Chondrocyte (in vitro differentiated cells): ENCODE data around the gene KIAA0232. TPM values are rescaled to one million over a fixed set of nuclear protein-coding genes. Genes with fewer than 3 reads are reported as not detected.

Source experiments
- DNase-seq: peaks from one replicate; pipeline ENCODE4 v3.0.0; 2021; ENCODE audit warnings: mixed read lengths, low spot score
- H3K27ac Mint-ChIP-seq: one replicate; pipeline ENCODE4 v1.8.0; 2021; ENCODE audit warnings: mild to moderate bottlenecking, moderate library complexity, mixed read lengths; ENCODE audit not compliant: unreplicated experiment
- H3K27me3 Mint-ChIP-seq: 2 replicates; pipeline ENCODE4 v1.8.0; 2021; ENCODE audit warnings: low read depth, mixed read lengths
- H3K36me3 Mint-ChIP-seq: 2 replicates; pipeline ENCODE4 v1.8.0; 2021; ENCODE audit warnings: low read depth, mixed read lengths
- H3K4me1 Mint-ChIP-seq: 2 replicates; pipeline ENCODE4 v1.8.0; 2021; ENCODE audit warnings: low read depth, mild to moderate bottlenecking, mixed read lengths
- H3K4me3 Mint-ChIP-seq: one replicate; pipeline ENCODE4 v1.8.0; 2021; ENCODE audit warnings: mild to moderate bottlenecking, moderate library complexity, mixed read lengths; ENCODE audit not compliant: unreplicated experiment
- H3K9me3 Mint-ChIP-seq: 2 replicates; pipeline ENCODE4 v1.8.0; 2021; ENCODE audit warnings: low read depth, mixed read lengths
- total RNA-seq: library from RNA; stranded (reverse); gene quantifications from 3 replicates; pipeline ENCODE4 v1.2.1, GENCODE V29; 2021
- TF ChIP-seq, protein P1 (sequence below): fragments of 200-600 bp; sonication (generic); IDR thresholded peaks from 2 replicates; pipeline ENCODE4 v1.5.0; 2021; ENCODE audit warnings: antibody characterized with exemption, mild to moderate bottlenecking, moderate library complexity

KIAA0232 gene
- total RNA-seq, 1 donor from 2014 or later = 24.7 TPM

GRCh38 chr4:6854098-6854744 lies 71.7 kb downstream of the KIAA0232 start:
- Mint-ChIP-seq H3K27me3 (no peaks in the 10 kb centered on the region), H3K4me1 (peaks cover 18% of the 10 kb centered on the region), H3K27ac (peak overlapping the region; percentile 5)

GRCh38 chr4:6855692-6856297 lies 73.3 kb downstream of the KIAA0232 start:
- H3K4me3 Mint-ChIP-seq = peak overlapping the region; percentile 18

More at GRCh38 chr4:6854098-6854744, 71.7 kb downstream of the KIAA0232 start:
- no peak for DNase-seq
- TF ChIP-seq, protein P1, sequence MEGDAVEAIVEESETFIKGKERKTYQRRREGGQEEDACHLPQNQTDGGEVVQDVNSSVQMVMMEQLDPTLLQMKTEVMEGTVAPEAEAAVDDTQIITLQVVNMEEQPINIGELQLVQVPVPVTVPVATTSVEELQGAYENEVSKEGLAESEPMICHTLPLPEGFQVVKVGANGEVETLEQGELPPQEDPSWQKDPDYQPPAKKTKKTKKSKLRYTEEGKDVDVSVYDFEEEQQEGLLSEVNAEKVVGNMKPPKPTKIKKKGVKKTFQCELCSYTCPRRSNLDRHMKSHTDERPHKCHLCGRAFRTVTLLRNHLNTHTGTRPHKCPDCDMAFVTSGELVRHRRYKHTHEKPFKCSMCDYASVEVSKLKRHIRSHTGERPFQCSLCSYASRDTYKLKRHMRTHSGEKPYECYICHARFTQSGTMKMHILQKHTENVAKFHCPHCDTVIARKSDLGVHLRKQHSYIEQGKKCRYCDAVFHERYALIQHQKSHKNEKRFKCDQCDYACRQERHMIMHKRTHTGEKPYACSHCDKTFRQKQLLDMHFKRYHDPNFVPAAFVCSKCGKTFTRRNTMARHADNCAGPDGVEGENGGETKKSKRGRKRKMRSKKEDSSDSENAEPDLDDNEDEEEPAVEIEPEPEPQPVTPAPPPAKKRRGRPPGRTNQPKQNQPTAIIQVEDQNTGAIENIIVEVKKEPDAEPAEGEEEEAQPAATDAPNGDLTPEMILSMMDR = no peak
- Mint-ChIP-seq H3K9me3 (no peaks in the 10 kb centered on the region), H3K4me3 (no peak overlapping the region), H3K36me3 (peaks cover 8% of the 10 kb centered on the region)

GRCh38 chr4:6856391-6856790 lies 73.9 kb downstream of the KIAA0232 start:
- Mint-ChIP-seq H3K27me3 (no peaks in the 10 kb centered on the region), H3K27ac (peak overlapping the region; percentile 89), H3K4me3 (no peak overlapping the region), H3K9me3 (no peaks in the 10 kb centered on the region), H3K4me1 (peaks cover 18% of the 10 kb centered on the region), H3K36me3 (peaks cover 15% of the 10 kb centered on the region)
- DNase-seq = no peak
- TF ChIP-seq, protein P1 = no peak

More at GRCh38 chr4:6855692-6856297, 73.3 kb downstream of the KIAA0232 start:
- TF ChIP-seq, protein P1 = no peak
- Mint-ChIP-seq H3K36me3 (peaks cover 9% of the 10 kb centered on the region), H3K27ac (peak overlapping the region; percentile 89), H3K9me3 (no peaks in the 10 kb centered on the region), H3K27me3 (no peaks in the 10 kb centered on the region), H3K4me1 (peaks cover 18% of the 10 kb centered on the region)
- DNase-seq = no peak

DNA sequence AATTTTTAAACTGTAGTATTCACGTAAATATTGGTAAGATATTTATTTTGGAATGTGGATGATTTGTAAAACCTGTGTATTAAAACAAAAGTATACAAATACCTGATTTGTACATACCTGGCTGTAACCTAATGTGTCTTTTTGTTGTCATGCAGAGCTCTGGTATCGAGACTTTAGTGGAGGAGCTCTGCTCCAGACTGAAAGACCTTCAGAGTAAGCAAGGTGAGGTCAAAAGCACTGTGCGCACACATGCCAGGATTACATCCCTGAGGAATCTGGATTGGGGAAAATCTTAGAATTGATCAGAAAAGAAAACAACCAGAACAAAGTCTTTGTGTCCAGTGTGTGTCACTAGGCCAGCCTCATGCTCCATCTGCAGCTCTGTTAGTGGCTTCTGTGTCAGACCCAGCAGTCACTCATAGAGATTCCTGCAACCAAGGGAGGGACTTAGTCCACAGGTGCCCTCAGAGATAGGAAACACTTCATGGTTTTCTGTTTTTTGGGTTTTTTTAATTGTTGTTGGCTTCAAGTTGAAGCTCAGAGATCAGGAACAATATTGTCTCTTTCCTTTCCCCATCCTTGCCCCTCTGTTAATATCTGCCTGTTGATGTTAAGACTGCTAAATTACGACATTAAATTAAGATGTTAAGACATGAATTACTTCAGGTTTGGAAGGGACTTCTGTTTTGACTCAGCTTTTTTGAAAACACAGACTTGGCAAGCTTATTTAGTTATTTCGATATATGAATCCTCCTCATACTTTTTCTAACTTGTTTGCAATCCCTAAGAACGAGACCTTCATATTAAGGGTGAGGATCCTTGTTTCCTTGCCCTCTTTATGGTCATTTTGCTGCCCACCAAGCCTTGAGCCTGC lies 74.7 kb downstream of the KIAA0232 start:
- Mint-ChIP-seq H3K4me1 (peaks cover 18% of the 10 kb centered on the region), H3K27me3 (no peaks in the 10 kb centered on the region), H3K27ac (no peak overlapping the region), H3K9me3 (no peaks in the 10 kb centered on the region), H3K36me3 (peaks cover 21% of the 10 kb centered on the region), H3K4me3 (no peak overlapping the region)
- TF ChIP-seq, protein P1 = no peak
- no peak for DNase-seq

- Mint-ChIP-seq H3K4me1 (peaks cover 18% of the 10 kb centered on the region), H3K36me3 (peaks cover 28% of the 10 kb centered on the region), H3K4me3 (no peak overlapping the region), H3K9me3 (no peaks in the 10 kb centered on the region), H3K27ac (no peak overlapping the region), H3K27me3 (no peaks in the 10 kb centered on the region)
- no peak for DNase-seq
- TF ChIP-seq, protein P1 = no peak
These were observed 76.5 kb downstream of the KIAA0232 start for GRCh38 chr4:6858997-6859396.
